ENCODE measurements around the gene DSN1.

DNA sequence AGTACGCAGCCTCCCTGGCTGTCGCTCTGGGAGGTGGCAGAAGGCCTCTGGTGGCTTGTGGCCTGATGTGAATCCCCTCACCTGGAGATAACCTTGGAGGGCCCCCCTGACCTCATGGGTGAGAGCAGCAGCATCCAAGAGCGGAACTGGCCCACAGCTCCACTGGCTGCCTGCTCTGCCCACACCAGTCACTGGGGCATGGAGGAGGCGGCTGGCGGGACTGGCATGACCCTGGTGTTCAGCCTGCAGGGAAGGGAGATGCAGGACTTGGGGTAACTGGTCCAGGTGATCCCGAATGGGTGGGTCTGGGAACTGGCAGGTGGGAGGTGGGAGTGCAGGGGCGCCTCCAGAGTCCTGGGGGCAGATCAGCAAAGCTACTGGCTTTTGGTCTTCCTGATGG lies 10.6 kb upstream of the DSN1 start:
- TF ChIP-seq, protein P1, sequence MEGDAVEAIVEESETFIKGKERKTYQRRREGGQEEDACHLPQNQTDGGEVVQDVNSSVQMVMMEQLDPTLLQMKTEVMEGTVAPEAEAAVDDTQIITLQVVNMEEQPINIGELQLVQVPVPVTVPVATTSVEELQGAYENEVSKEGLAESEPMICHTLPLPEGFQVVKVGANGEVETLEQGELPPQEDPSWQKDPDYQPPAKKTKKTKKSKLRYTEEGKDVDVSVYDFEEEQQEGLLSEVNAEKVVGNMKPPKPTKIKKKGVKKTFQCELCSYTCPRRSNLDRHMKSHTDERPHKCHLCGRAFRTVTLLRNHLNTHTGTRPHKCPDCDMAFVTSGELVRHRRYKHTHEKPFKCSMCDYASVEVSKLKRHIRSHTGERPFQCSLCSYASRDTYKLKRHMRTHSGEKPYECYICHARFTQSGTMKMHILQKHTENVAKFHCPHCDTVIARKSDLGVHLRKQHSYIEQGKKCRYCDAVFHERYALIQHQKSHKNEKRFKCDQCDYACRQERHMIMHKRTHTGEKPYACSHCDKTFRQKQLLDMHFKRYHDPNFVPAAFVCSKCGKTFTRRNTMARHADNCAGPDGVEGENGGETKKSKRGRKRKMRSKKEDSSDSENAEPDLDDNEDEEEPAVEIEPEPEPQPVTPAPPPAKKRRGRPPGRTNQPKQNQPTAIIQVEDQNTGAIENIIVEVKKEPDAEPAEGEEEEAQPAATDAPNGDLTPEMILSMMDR (IDR thresholded peaks at IDR 0.05), result no peak
- TF ChIP-seq POLR2A (IDR thresholded peaks at IDR 0.05) (no peak), POLR2AphosphoS5 (IDR thresholded peaks at IDR 0.05) (no peak), EP300 (IDR thresholded peaks at IDR 0.05) (no peak)

Measured in sigmoid colon (tissue), 4 donors.